ENCODE data around the gene APBA3.

DNA sequence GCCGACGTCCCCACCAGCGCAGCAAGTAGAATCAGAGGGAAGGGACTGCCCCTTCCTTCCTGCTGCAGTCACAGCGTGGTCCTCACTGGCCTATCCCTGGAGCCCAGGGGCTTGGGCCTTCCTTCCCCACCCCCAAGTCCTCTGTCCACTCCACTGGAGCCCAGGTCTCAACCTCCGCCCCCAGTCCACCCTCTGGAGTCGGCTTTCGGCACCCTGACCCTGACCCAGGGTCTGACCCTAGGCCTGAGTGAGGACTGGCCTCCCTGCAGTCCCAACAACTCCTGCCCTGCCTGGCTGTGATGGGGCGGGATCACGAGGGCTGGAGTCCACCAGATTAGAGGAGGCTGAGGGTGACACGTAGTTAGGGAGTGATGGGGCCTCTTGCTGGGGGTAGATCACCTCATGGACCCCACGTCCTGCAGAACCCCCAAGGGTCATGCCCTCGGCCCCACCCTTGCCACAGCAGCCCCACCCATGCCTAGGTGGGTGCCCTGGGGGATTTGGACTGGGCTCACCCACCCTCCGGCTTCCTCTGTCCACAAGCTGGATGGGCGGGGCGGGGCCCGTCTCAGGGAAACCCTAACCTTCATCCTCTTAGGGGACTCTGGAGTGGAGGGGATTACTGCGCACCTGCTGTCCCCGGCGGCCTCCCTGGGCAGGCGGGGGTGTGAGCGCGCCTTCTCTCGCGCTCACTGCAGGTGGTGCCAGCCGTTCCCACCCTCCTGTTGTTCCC is 6.7 kb upstream of the APBA3 start:
- TF ChIP-seq POLR2A (IDR thresholded peaks at IDR 0.05; ENCODE audit: low read length) (no peak), GATA1 (IDR thresholded peaks at IDR 0.05; ENCODE audit: low read depth, low read length) (no peak)

All from erythroblast (primary cell).